Tracheal epithelial cell (primary cell): ENCODE data around the gene SLC36A4. TPM values are rescaled to one million over a fixed set of nuclear protein-coding genes. Genes with fewer than 3 reads are reported as not detected.

Experiments
- total RNA-seq: library from RNA; depleted of rRNA; stranded (reverse); fragments of >200 nt; gene quantifications from 2 replicates; pipeline ENCODE4 v1.2.1, GENCODE V29; 2014

The SLC36A4 gene
- total RNA-seq = 1.9 and 8.3 TPM in 2 replicates

GRCh38 chr11:93197380-93198214 is at the start of gene SLC36A4:
SLC36A4 (minus strand) TSS chr11:93197991; CDS start chr11:93197832, 159 bp downstream.

Other genes starting within 250 kb of the SLC36A4 start
- not detected in 2 replicates for gene MTNR1B, start 228.3 kb downstream of the SLC36A4 start, total RNA-seq
- not detected in 2 replicates for gene DEUP1, start 132.8 kb upstream of the SLC36A4 start, total RNA-seq